Hepatocyte (in vitro differentiated cells): ENCODE measurements around the gene ASB11.

ENCODE experiments used
- CTCF ChIP-seq: fragments of 200-600 bp; sonication (generic); IDR thresholded peaks from 2 replicates; pipeline ENCODE4 v1.5.1; 2016; ENCODE audit warnings: antibody characterized with exemption, mild to moderate bottlenecking; ENCODE audit not compliant: poor library complexity
- EZH2 ChIP-seq: fragments of 200-600 bp; sonication (generic); IDR thresholded peaks from 2 replicates; pipeline ENCODE4 v1.6.1; 2016; ENCODE audit warnings: antibody characterized with exemption, mild to moderate bottlenecking, borderline replicate concordance
- EZH2phosphoT487 ChIP-seq: fragments of 200-600 bp; sonication (generic); IDR thresholded peaks from one replicate; pipeline ENCODE4 v1.6.1; 2018; ENCODE audit warnings: antibody characterized with exemption, mild to moderate bottlenecking, low read depth, moderate library complexity; ENCODE audit not compliant: unreplicated experiment, severe bottlenecking

- TF ChIP-seq CTCF, result no peak
- TF ChIP-seq EZH2, result no peak
- TF ChIP-seq EZH2phosphoT487, result no peak
Observed at GRCh38 chrX:15241301-15241700, 74.1 kb downstream of the ASB11 start.
